SJCRH30 (cell line): ENCODE measurements around the gene TYW1. TPM values are rescaled to one million over a fixed set of nuclear protein-coding genes. Genes with fewer than 3 reads are reported as not detected.
"Not testable (repeated sequence)": the region's sequence is repeated elsewhere in the genome, so short reads cannot be mapped to it uniquely, and the experiment has no call there.

ENCODE experiments used
- DNase-seq, 2 experiments: peaks; one replicate each; pipeline ENCODE4 v3.0.0-alpha.2; 2015 to 2020
- H3K27ac ChIP-seq: fragments of 250-450 bp; sonication (Bioruptor Pico); 2 replicates; pipeline ENCODE4 v1.5.1; 2020; ENCODE audit warnings: mild to moderate bottlenecking, moderate library complexity
- H3K27me3 ChIP-seq: fragments of 250-450 bp; sonication (Bioruptor Pico); 2 replicates; pipeline ENCODE4 v1.5.1; 2020; ENCODE audit warnings: mild to moderate bottlenecking, moderate library complexity
- H3K36me3 ChIP-seq: fragments of 250-450 bp; sonication (Bioruptor Pico); 2 replicates; pipeline ENCODE4 v1.5.1; 2020; ENCODE audit warnings: mild to moderate bottlenecking, moderate library complexity
- H3K4me1 ChIP-seq: fragments of 250-450 bp; sonication (Bioruptor Pico); 2 replicates; pipeline ENCODE4 v1.5.1; 2020; ENCODE audit warnings: mild to moderate bottlenecking, moderate library complexity
- H3K4me3 ChIP-seq: fragments of 250-450 bp; sonication (Bioruptor Pico); 2 replicates; pipeline ENCODE4 v1.5.1; 2020; ENCODE audit warnings: mild to moderate bottlenecking, moderate library complexity
- H3K9me3 ChIP-seq: fragments of 250-450 bp; sonication (Bioruptor Pico); replicated peaks from 2 replicates; pipeline ENCODE4 v1.5.1; 2020; ENCODE audit warnings: mild to moderate bottlenecking, moderate library complexity
- total RNA-seq: library from RNA; depleted of rRNA; stranded (reverse); fragments of >200 nt; shearing (Covaris generic); gene quantifications from 2 replicates; pipeline ENCODE4 v1.2.3, GENCODE V29; 2014; rRNA removed

The TYW1 gene
- 21.8 and 25.3 TPM in 2 replicates for total RNA-seq

- not testable (repeated sequence) for H3K4me1 ChIP-seq, H3K9me3 ChIP-seq, H3K27me3 ChIP-seq
- Histone ChIP-seq H3K4me3 (peak within 1 kb of the TSS; percentile 100), H3K36me3 (peaks cover 11% of the 10 kb centered on the region), H3K27ac (peak within 1 kb of the TSS; percentile 33; the same call in 1 of the 2 replicates)
- peak; percentile 99 for DNase-seq
These were observed at the start of gene TYW1 for GRCh38 chr7:66996444-66997191. Gene TYW1, plus strand, starts transcription at chr7:66996833. Its CDS starts 146 bp downstream, at chr7:66996979.

GRCh38 chr7:66948480-66949109, 48.0 kb upstream of the TYW1 start:
- Histone ChIP-seq H3K4me1 (no peaks in the 10 kb centered on the region), H3K27ac (no peak overlapping the region), H3K9me3 (no peaks in the 10 kb centered on the region), H3K36me3 (peaks cover 75% of the 10 kb centered on the region), H3K27me3 (no peaks in the 10 kb centered on the region), H3K4me3 (no peak overlapping the region)
- DNase-seq: no peak

GRCh38 chr7:66950311-66950710, 46.3 kb upstream of the TYW1 start:
- no peak for DNase-seq
- H3K9me3 ChIP-seq: no peaks in the 10 kb centered on the region
- no peak overlapping the region for H3K27ac ChIP-seq
- H3K27me3 ChIP-seq: no peaks in the 10 kb centered on the region
- no peak overlapping the region for H3K4me3 ChIP-seq
- H3K4me1 ChIP-seq: no peaks in the 10 kb centered on the region
- peaks cover 71% of the 10 kb centered on the region for H3K36me3 ChIP-seq

GRCh38 chr7:66950763-66951162, 45.9 kb upstream of the TYW1 start:
- H3K36me3 ChIP-seq: peaks cover 71% of the 10 kb centered on the region
- H3K9me3 ChIP-seq: no peaks in the 10 kb centered on the region
- H3K4me3 ChIP-seq: no peak overlapping the region
- no peaks in the 10 kb centered on the region for H3K27me3 ChIP-seq
- no peaks in the 10 kb centered on the region for H3K4me1 ChIP-seq
- DNase-seq: no peak
- no peak overlapping the region for H3K27ac ChIP-seq

GRCh38 chr7:66952343-66953043, 44.1 kb upstream of the TYW1 start:
- Histone ChIP-seq H3K4me1 (no peaks in the 10 kb centered on the region), H3K36me3 (peaks cover 76% of the 10 kb centered on the region), H3K27me3 (no peaks in the 10 kb centered on the region), H3K4me3 (no peak overlapping the region), H3K9me3 (no peaks in the 10 kb centered on the region), H3K27ac (no peak overlapping the region)
- no peak for DNase-seq

GRCh38 chr7:66953044-66953427, 43.6 kb upstream of the TYW1 start:
- no peak for DNase-seq
- H3K36me3 ChIP-seq: peaks cover 75% of the 10 kb centered on the region
- no peak overlapping the region for H3K4me3 ChIP-seq

GRCh38 chr7:66957595-66958290, 38.9 kb upstream of the TYW1 start:
- Histone ChIP-seq H3K27me3 (no peaks in the 10 kb centered on the region), H3K9me3 (no peaks in the 10 kb centered on the region), H3K27ac (no peak overlapping the region), H3K36me3 (peaks cover 41% of the 10 kb centered on the region), H3K4me3 (no peak overlapping the region), H3K4me1 (no peaks in the 10 kb centered on the region)
- no peak for DNase-seq

More at GRCh38 chr7:66953044-66953427, 43.6 kb upstream of the TYW1 start:
- Histone ChIP-seq H3K4me1 (no peaks in the 10 kb centered on the region), H3K27me3 (no peaks in the 10 kb centered on the region), H3K27ac (no peak overlapping the region), H3K9me3 (no peaks in the 10 kb centered on the region)

- Histone ChIP-seq H3K4me1 (no peaks in the 10 kb centered on the region), H3K27me3 (no peaks in the 10 kb centered on the region), H3K36me3 (peaks cover 36% of the 10 kb centered on the region), H3K9me3 (no peaks in the 10 kb centered on the region), H3K27ac (no peak overlapping the region), H3K4me3 (no peak overlapping the region)
- DNase-seq: peak in 1 of 2 experiments; percentile 44
These were observed 37.9 kb upstream of the TYW1 start for GRCh38 chr7:66958538-66959350.

- Histone ChIP-seq H3K36me3 (peaks cover 29% of the 10 kb centered on the region), H3K9me3 (no peaks in the 10 kb centered on the region), H3K27me3 (no peaks in the 10 kb centered on the region), H3K4me3 (no peak overlapping the region), H3K4me1 (no peaks in the 10 kb centered on the region), H3K27ac (no peak overlapping the region)
- no peak for DNase-seq
These were observed 36.4 kb upstream of the TYW1 start for GRCh38 chr7:66960192-66960591.

- no peaks in the 10 kb centered on the region for H3K27me3 ChIP-seq
- no peak overlapping the region for H3K27ac ChIP-seq
- no peak overlapping the region for H3K4me3 ChIP-seq
- peaks cover 22% of the 10 kb centered on the region for H3K36me3 ChIP-seq
- no peaks in the 10 kb centered on the region for H3K4me1 ChIP-seq
- H3K9me3 ChIP-seq: no peaks in the 10 kb centered on the region
- DNase-seq: no peak
These were observed 35.5 kb upstream of the TYW1 start for GRCh38 chr7:66961096-66961495.

GRCh38 chr7:66964411-66964810, 32.2 kb upstream of the TYW1 start:
- no peaks in the 10 kb centered on the region for H3K4me1 ChIP-seq
- no peak overlapping the region for H3K27ac ChIP-seq
- H3K36me3 ChIP-seq: 0 out of 2 replicates have a peak, but pooled peaks cover 5% of the 10 kb centered on the region
- no peak overlapping the region for H3K4me3 ChIP-seq
- DNase-seq: peak in 1 of 2 experiments; percentile 4
- no peaks in the 10 kb centered on the region for H3K27me3 ChIP-seq
- H3K9me3 ChIP-seq: no peaks in the 10 kb centered on the region

- Histone ChIP-seq H3K27me3 (no peaks in the 10 kb centered on the region), H3K4me1 (no peaks in the 10 kb centered on the region), H3K4me3 (no peak overlapping the region), H3K27ac (no peak overlapping the region), H3K9me3 (no peaks in the 10 kb centered on the region), H3K36me3 (no peaks in the 10 kb centered on the region)
- no peak for DNase-seq
These were observed 29.6 kb upstream of the TYW1 start for GRCh38 chr7:66967029-66967428.

GRCh38 chr7:66969001-66969400, 27.6 kb upstream of the TYW1 start:
- H3K27me3 ChIP-seq, H3K4me1 ChIP-seq, H3K4me3 ChIP-seq, H3K36me3 ChIP-seq, H3K27ac ChIP-seq, H3K9me3 ChIP-seq, DNase-seq: not testable (repeated sequence)

- Histone ChIP-seq H3K27me3 (no peaks in the 10 kb centered on the region), H3K36me3 (no peaks in the 10 kb centered on the region)
These were observed 26.3 kb upstream of the TYW1 start for GRCh38 chr7:66970310-66970709.

More at GRCh38 chr7:66970310-66970709, 26.3 kb upstream of the TYW1 start:
- Histone ChIP-seq H3K4me3 (no peak overlapping the region), H3K9me3 (no peaks in the 10 kb centered on the region), H3K27ac (no peak overlapping the region), H3K4me1 (no peaks in the 10 kb centered on the region)
- DNase-seq: no peak
